Measurements from ENCODE around the gene GTF2A1.
"Not testable (repeated sequence)": the region's sequence is repeated elsewhere in the genome, so short reads cannot be mapped to it uniquely, and the experiment has no call there.

Gene GTF2A1

GRCh38 chr14:81246461-81247270 is 25.9 kb upstream of the GTF2A1 start:
- no peak overlapping the region for H3K4me3 ChIP-seq (ENCODE audit: low read depth, low read length)
- no peak for DNase-seq (ENCODE audit: low read depth)
- TF ChIP-seq MYC (IDR thresholded peaks at IDR 0.05; ENCODE audit: low read depth, low read length) = no peak
- TF ChIP-seq POLR2A (IDR thresholded peaks at IDR 0.05; ENCODE audit: extremely low read depth, insufficient read length) = no peak
- TF ChIP-seq MAX (IDR thresholded peaks at IDR 0.05; ENCODE audit: low read depth, low read length) = no peak

- TF ChIP-seq POLR2A (IDR thresholded peaks at IDR 0.05; ENCODE audit: extremely low read depth, insufficient read length) (no peak), CTCF (IDR thresholded peaks at IDR 0.05; ENCODE audit: low read depth, low read length) (no peak), MAX (IDR thresholded peaks at IDR 0.05; ENCODE audit: low read depth, low read length) (no peak), MYC (IDR thresholded peaks at IDR 0.05; ENCODE audit: low read depth, low read length) (no peak)
- H3K4me3 ChIP-seq (ENCODE audit: low read depth, low read length) = no peak overlapping the region
- DNase-seq (ENCODE audit: low read depth) = no peak
These were observed 25.0 kb upstream of the GTF2A1 start for GRCh38 chr14:81245771-81246170.

GRCh38 chr14:81244431-81244830 is 23.7 kb upstream of the GTF2A1 start:
- not testable (repeated sequence) for H3K4me3 ChIP-seq (ENCODE audit: low read depth, low read length); DNase-seq (ENCODE audit: low read depth)

- TF ChIP-seq POLR2A (IDR thresholded peaks at IDR 0.05; ENCODE audit: extremely low read depth, insufficient read length) = no peak
- TF ChIP-seq CTCF (IDR thresholded peaks at IDR 0.05; ENCODE audit: low read depth, low read length) = no peak
- no peak for TF ChIP-seq MYC (IDR thresholded peaks at IDR 0.05; ENCODE audit: low read depth, low read length)
- no peak for TF ChIP-seq MAX (IDR thresholded peaks at IDR 0.05; ENCODE audit: low read depth, low read length)
- no peak overlapping the region for H3K4me3 ChIP-seq (ENCODE audit: low read depth, low read length)
- DNase-seq (ENCODE audit: low read depth) = no peak
These were observed 22.7 kb upstream of the GTF2A1 start for GRCh38 chr14:81243499-81243898.

GRCh38 chr14:81236849-81237248 is 16.1 kb upstream of the GTF2A1 start:
- DNase-seq (ENCODE audit: low read depth); H3K4me3 ChIP-seq (ENCODE audit: low read depth, low read length): not testable (repeated sequence)

GRCh38 chr14:81236138-81236537 is 15.4 kb upstream of the GTF2A1 start:
- TF ChIP-seq CTCF (IDR thresholded peaks at IDR 0.05; ENCODE audit: low read depth, low read length) = no peak
- TF ChIP-seq POLR2A (IDR thresholded peaks at IDR 0.05; ENCODE audit: extremely low read depth, insufficient read length) = no peak
- no peak for TF ChIP-seq MAX (IDR thresholded peaks at IDR 0.05; ENCODE audit: low read depth, low read length)
- no peak for TF ChIP-seq MYC (IDR thresholded peaks at IDR 0.05; ENCODE audit: low read depth, low read length)
- DNase-seq (ENCODE audit: low read depth) = no peak
- H3K4me3 ChIP-seq (ENCODE audit: low read depth, low read length) = no peak overlapping the region

- DNase-seq (ENCODE audit: low read depth) = no peak
- H3K4me3 ChIP-seq (ENCODE audit: low read depth, low read length) = no peak overlapping the region
- TF ChIP-seq MAX (IDR thresholded peaks at IDR 0.05; ENCODE audit: low read depth, low read length) (no peak), CTCF (IDR thresholded peaks at IDR 0.05; ENCODE audit: low read depth, low read length) (no peak), POLR2A (IDR thresholded peaks at IDR 0.05; ENCODE audit: extremely low read depth, insufficient read length) (no peak), MYC (IDR thresholded peaks at IDR 0.05; ENCODE audit: low read depth, low read length) (no peak)
These were observed 14.3 kb upstream of the GTF2A1 start for GRCh38 chr14:81235096-81235495.

Data from NB4 (cell line).